ENCODE measurements around the gene SCFD2.
"Not testable (repeated sequence)": the region's sequence is repeated elsewhere in the genome, so short reads cannot be mapped to it uniquely, and the experiment has no call there.

Gene SCFD2

DNA sequence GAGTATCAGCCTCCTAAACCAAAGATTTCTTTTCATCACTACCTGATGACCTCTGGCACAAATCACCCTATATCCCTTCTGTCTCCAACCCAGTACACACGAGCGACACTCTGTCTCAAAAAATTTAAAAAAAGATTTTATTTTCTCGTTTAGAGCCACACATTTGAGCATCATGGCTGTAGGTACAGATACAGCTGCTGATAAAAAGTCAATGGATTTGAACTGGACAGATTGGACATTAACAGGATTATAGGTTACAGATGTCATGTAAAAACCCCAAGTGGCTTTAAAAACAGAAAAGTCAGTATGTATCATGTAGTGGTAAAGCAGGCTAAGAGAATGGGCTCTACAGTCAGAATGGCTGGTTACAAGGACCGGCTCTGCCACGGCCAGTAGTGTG lies 171.1 kb downstream of the SCFD2 start:
- DNase-seq (ENCODE audit: low read depth in 1 of 2, low spot score in 1 of 2): no peak

DNA sequence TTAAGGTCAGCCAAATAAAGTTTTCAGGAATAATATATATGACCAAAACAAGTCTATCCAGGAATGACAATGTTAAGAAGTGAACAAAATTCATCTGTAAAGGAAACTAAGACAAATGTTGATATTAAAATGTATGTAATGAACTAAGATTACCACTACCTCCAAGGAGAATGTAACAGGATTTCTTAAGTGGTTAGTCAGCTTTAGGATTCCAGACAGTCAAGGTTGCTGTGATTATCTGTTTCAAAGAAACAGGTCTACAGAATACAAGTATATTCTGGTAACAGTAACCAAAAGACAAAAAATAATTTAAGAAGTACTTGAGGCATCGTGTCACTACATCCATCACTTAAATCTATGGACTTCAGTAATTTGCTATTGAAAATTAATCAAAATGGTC lies 172.8 kb downstream of the SCFD2 start:
- DNase-seq (ENCODE audit: low read depth in 1 of 2, low spot score in 1 of 2): no peak

GRCh38 chr4:53192496-53192895 lies 173.4 kb downstream of the SCFD2 start:
- no peak for DNase-seq (ENCODE audit: low read depth in 1 of 2, low spot score in 1 of 2)

- DNase-seq (ENCODE audit: low read depth in 1 of 2, low spot score in 1 of 2): no peak
Observed at GRCh38 chr4:53191997-53192396, 173.9 kb downstream of the SCFD2 start.

- DNase-seq (ENCODE audit: low read depth in 1 of 2, low spot score in 1 of 2): no peak
Observed at GRCh38 chr4:53189011-53189410, 176.8 kb downstream of the SCFD2 start.

GRCh38 chr4:53186714-53187358 lies 179.0 kb downstream of the SCFD2 start:
- DNase-seq (ENCODE audit: low read depth in 1 of 2, low spot score in 1 of 2): no peak

- no peak for DNase-seq (ENCODE audit: low read depth in 1 of 2, low spot score in 1 of 2)
Observed at GRCh38 chr4:53185869-53186585, 179.8 kb downstream of the SCFD2 start.

DNA sequence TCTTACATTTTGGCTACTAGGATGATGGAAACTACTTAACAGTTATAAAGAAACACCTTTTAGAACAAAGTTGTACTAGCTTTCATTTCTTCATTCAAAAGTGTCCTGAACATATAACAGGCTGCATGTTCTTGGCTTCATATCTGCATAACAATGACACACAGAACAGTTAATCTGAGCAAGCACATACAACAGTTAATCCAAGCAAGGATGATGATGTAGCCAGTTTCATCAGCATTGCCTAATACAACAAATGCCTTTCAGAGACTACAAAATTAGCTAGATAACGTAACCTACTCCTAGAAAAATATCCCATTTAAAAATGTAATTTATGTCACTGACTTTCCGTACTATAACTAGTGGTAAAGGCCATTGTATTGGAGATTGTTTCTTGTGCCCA lies 182.1 kb downstream of the SCFD2 start:
- DNase-seq (ENCODE audit: low read depth in 1 of 2, low spot score in 1 of 2): no peak

- not testable (repeated sequence) for DNase-seq (ENCODE audit: low read depth in 1 of 2, low spot score in 1 of 2)
Observed at GRCh38 chr4:53177751-53178150, 188.1 kb downstream of the SCFD2 start.

GRCh38 chr4:53175640-53176039 lies 190.2 kb downstream of the SCFD2 start:
- DNase-seq (ENCODE audit: low read depth in 1 of 2, low spot score in 1 of 2): no peak

GRCh38 chr4:53174823-53175222 lies 191.0 kb downstream of the SCFD2 start:
- no peak for DNase-seq (ENCODE audit: low read depth in 1 of 2, low spot score in 1 of 2)

- no peak for DNase-seq (ENCODE audit: low read depth in 1 of 2, low spot score in 1 of 2)
Observed at GRCh38 chr4:53173576-53173975, 192.3 kb downstream of the SCFD2 start.

DNA sequence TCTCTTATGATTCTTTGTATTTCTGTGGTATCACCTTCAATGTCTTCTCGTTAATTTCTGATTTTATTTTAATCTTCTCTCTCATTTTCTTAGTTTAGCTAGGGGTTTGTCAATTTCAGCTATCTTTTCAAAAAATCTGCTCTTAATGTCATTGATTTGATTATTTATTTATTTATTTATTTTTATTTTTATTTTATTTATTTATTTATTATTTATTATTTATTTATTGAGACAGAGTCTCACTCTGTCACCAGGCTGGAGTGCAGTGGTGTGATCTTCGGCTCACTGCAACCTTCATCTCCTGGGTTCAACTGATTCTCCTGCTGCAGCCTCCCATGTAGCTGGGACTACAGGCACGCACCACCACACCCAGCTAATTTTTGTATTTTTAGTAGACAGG lies 194.1 kb downstream of the SCFD2 start:
- no peak for DNase-seq (ENCODE audit: low read depth in 1 of 2, low spot score in 1 of 2)

- no peak for DNase-seq (ENCODE audit: low read depth in 1 of 2, low spot score in 1 of 2)
Observed at GRCh38 chr4:53169695-53170617, 195.9 kb downstream of the SCFD2 start.

DNA sequence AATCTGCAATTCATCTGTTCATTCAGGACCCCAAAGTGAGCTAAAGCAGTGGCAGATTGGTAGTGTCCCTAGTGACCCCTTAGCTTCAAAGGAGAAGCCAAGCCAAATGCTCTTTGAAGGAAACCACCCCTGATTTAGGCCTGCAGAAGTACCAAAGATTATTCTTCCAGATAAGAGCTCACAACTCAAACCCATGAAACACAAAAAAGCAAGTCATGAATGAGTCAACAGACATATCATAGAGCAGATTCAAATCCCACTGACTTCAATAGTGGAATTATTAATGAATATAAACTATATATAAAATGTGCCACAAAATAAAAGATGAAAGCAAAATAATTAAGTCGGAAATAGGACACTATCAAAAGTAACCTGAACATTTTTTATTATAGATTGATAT lies 197.6 kb downstream of the SCFD2 start:
- no peak for DNase-seq (ENCODE audit: low read depth in 1 of 2, low spot score in 1 of 2)

DNA sequence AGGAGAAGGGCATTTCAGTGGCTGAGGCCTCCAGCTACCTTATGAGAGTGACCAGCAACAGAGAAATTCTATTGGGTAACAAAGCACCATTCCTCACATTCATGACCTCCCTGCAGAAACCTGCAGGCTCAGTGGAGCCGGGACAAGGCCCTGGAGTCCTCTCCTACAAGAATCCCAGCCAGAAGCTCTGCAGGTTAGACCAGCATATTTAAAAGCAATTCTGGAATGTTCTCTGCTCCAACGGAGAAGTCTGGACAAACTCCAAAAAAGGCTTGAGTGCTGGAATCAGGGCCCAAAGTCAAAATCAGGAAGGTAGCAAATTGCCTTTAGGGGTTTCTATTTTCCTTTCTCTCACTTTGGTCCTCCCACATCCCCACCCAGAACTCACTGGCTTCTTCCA lies 202.9 kb downstream of the SCFD2 start:
- no peak for DNase-seq (ENCODE audit: low read depth in 1 of 2, low spot score in 1 of 2)

DNA sequence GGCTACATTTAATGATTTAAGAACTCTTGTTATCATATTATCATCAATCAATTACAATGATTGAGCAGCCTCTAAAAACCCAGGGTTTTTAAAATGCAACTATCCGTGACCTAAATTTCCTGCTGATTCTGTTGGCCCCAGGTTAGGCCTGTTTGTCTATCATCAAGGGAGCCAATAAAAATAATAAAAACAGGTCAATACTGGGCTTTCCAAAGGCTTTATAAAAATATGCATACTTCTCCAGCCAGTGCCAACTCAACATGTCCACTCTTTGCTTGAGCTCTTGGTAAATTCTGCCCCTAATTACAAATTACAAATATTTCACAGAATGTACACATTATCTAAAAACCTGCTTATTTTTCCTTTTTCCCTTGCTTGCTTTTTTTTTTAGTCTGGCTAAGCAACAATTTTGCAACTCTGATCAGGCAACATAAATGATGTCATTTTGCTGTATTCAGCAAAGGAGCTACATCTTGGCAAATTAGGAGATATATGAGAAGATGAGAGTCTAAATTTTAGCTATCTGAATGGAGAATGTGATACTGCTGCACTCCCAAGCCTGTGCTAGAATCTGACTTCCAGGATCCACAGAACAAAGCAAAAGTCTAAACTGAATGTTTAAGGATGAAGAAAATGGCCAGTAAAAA lies 204.0 kb downstream of the SCFD2 start:
- no peak for DNase-seq (ENCODE audit: low read depth in 1 of 2, low spot score in 1 of 2)

GRCh38 chr4:53161051-53161786 lies 204.6 kb downstream of the SCFD2 start:
- DNase-seq (ENCODE audit: low read depth in 1 of 2, low spot score in 1 of 2): no peak

GRCh38 chr4:53156896-53157295 lies 209.0 kb downstream of the SCFD2 start:
- no peak for DNase-seq (ENCODE audit: low read depth in 1 of 2, low spot score in 1 of 2)

DNA sequence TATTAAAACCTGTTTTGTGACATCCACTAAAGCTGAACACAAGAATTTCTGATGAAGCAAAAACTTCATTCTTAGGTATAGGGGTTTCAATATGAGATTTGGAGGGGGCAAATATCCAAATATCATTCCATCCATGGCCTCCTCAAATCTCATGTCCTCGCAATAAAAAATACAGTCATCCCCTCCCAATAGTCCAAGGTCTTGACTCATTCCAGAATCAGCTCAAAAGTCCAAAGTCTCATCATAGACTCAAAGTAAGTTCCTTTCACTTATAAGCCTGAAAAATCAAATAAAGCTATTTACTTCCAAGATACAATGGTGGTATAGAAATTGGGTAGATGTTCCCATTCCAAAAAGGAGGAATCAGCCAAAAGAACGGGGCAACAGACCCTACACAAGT lies 213.4 kb downstream of the SCFD2 start:
- DNase-seq (ENCODE audit: low read depth in 1 of 2, low spot score in 1 of 2): no peak

DNA sequence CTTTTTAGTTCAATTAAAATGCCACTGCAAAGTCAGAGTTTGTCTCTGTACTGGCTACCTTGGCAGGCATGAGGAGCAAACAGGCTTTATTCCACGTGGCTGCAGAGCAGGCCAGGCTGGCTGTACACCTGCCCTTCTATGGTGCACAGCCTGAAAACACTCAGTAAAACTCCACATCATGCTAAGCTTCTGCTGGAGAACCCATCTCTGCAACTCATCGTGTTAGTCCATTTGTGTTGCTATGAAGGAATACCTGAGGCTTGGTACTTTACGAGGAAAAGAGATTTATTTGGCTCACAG lies 214.4 kb downstream of the SCFD2 start:
- no peak for DNase-seq (ENCODE audit: low read depth in 1 of 2, low spot score in 1 of 2)

Data from activated CD4-positive, alpha-beta T cell treated with anti-CD3 and anti-CD28 coated beads, Interleukin-2, amount 50 U/mL, for 24 hours (primary cell).